ENCODE data around the gene ARHGEF7.
A peak's percentile ranks its signal among the peaks of the same experiment; 100 is the strongest.

ARHGEF7 gene

DNA sequence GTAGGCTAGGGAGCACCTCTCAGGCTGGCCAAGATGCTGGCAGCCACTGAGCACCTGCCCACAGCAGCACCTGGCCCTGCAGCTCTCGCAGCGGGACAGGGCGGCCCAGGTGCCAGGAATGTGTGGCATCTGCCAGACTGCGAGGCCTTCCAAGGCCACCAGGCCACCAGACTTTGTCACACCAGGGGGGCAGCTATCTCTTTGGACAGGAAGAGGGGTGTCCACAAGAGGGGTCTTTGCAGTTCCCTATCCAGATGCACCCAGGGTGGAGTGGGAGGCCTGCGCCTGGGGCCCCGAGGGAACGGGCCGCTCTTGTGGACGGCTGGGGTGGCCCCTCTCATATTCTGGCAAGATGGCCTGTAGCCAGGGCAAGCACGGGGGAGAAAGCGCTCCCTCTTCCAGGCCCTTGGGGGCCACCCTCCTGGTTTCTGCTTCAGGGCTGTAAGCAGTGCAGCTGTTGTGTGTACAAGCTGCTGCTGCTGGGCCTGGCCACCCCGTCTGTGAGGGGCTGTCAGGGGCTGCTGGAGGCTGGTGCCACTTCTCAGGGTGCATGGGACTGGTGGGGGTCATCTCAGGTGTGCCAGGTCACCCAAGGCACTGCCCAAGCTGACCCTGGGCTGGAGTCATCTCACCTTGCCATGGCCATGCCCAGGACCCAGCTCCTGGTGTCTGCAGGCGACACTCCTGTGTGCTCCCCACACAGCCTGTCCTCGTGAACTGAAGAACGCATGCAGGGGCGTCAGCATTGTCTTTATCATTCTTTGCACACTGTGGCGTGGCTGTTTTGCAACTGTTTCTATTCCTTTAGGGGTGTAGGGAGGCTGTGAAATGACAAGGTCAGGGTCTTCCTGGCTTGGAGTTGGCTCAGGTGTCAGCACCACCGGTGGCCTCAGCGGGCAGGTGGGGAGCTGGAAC is 207.1 kb downstream of the ARHGEF7 start:
- no peaks in the 10 kb centered on the region for H3K27me3 ChIP-seq (ENCODE audit: insufficient read depth, low read length)
- no peak overlapping the region for H4K12ac ChIP-seq (ENCODE audit: low read depth, low read length)
- WGBS (ENCODE audit: extremely low coverage, insufficient coverage, insufficient read length): no CpG with 5 or more reads among the region's 19 CpGs
- DNase-seq: peak in 1 of 2 donors; percentile 18
- H3K27ac ChIP-seq (ENCODE audit: low read depth, low read length): no peak overlapping the region
- no peak overlapping the region for H3K18ac ChIP-seq (ENCODE audit: low read length)
- H3K4me1 ChIP-seq (ENCODE audit: control insufficient read depth in 1 of 2, insufficient read depth in 2 of 2, low read length in 2 of 2): no peaks in the 10 kb centered on the region
- no peaks in the 10 kb centered on the region for H3K79me1 ChIP-seq (ENCODE audit: low read length)
- no peak overlapping the region for H3K4me3 ChIP-seq (ENCODE audit: low read depth, low read length)
- no peak overlapping the region for H3K14ac ChIP-seq (ENCODE audit: low read length)
- H2AFZ ChIP-seq (ENCODE audit: insufficient read depth, low read length, poor library complexity): no peak overlapping the region
- H2BK5ac ChIP-seq (ENCODE audit: low read depth, low read length, poor library complexity): no peak overlapping the region
- no peaks in the 10 kb centered on the region for H3K79me2 ChIP-seq (ENCODE audit: control insufficient read depth, insufficient read depth, low read length, poor library complexity)
- no peak overlapping the region for H2BK120ac ChIP-seq (ENCODE audit: insufficient read depth, low read length, poor library complexity)
- H2BK12ac ChIP-seq (ENCODE audit: low read length): no peak overlapping the region
- H3K4ac ChIP-seq (ENCODE audit: low read depth, low read length): no peak overlapping the region
- H3K23ac ChIP-seq (ENCODE audit: low read length): no peak overlapping the region
- no peak overlapping the region for H3K4me2 ChIP-seq (ENCODE audit: low read length)
- H3K36me3 ChIP-seq (ENCODE audit: control insufficient read depth in 1 of 2, insufficient read depth in 2 of 2, low read length in 2 of 2): peaks cover 0 to under 1% of the 10 kb centered on the region in 2 experiments
- H4K8ac ChIP-seq (ENCODE audit: low read depth, low read length): no peak overlapping the region
- no peaks in the 10 kb centered on the region for H3K9me3 ChIP-seq (ENCODE audit: insufficient read depth, low read depth, low read length)
- no peak overlapping the region for H4K91ac ChIP-seq (ENCODE audit: low read depth, low read length)
- H3K9ac ChIP-seq (ENCODE audit: low read length): no peak overlapping the region
- no peak overlapping the region for H2AK5ac ChIP-seq (ENCODE audit: low read length)

DNA sequence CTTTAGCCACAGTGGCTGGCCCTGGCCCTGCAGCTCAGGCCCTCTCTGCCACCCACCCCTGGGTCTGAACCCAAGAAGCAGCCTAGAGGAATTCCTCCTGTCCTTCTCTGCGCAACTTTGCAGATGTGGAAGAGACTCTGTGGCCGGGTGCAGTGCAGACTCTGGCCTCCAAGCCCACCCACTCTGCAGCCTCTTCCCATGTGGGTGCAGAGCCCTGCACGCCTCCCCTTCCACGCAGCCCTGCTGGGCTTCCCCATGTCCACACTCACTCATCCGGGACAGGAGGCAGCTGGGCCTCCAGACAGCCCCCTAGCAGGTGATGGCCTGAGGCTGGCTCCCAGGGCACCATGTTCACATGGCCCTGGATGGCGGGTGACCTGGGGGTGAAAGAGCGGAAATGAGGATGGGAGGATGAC is 207.8 kb downstream of the ARHGEF7 start:
- H3K36me3 ChIP-seq (ENCODE audit: control insufficient read depth in 1 of 2, insufficient read depth in 2 of 2, low read length in 2 of 2): no peaks in the 10 kb centered on the region
- H4K12ac ChIP-seq (ENCODE audit: low read depth, low read length): no peak overlapping the region
- no peak overlapping the region for H3K9ac ChIP-seq (ENCODE audit: low read length)
- H4K91ac ChIP-seq (ENCODE audit: low read depth, low read length): no peak overlapping the region
- no peaks in the 10 kb centered on the region for H3K79me2 ChIP-seq (ENCODE audit: control insufficient read depth, insufficient read depth, low read length, poor library complexity)
- no peaks in the 10 kb centered on the region for H3K4me1 ChIP-seq (ENCODE audit: control insufficient read depth in 1 of 2, insufficient read depth in 2 of 2, low read length in 2 of 2)
- no peak overlapping the region for H2BK5ac ChIP-seq (ENCODE audit: low read depth, low read length, poor library complexity)
- no peak overlapping the region for H2AFZ ChIP-seq (ENCODE audit: insufficient read depth, low read length, poor library complexity)
- no peak overlapping the region for H3K27ac ChIP-seq (ENCODE audit: low read depth, low read length)
- no peak overlapping the region for H3K23ac ChIP-seq (ENCODE audit: low read length)
- H3K4ac ChIP-seq (ENCODE audit: low read depth, low read length): no peak overlapping the region
- no peak overlapping the region for H3K18ac ChIP-seq (ENCODE audit: low read length)
- H3K14ac ChIP-seq (ENCODE audit: low read length): no peak overlapping the region
- H3K79me1 ChIP-seq (ENCODE audit: low read length): no peaks in the 10 kb centered on the region
- H4K8ac ChIP-seq (ENCODE audit: low read depth, low read length): no peak overlapping the region
- no peak overlapping the region for H3K4me3 ChIP-seq (ENCODE audit: low read depth, low read length)
- H2BK120ac ChIP-seq (ENCODE audit: insufficient read depth, low read length, poor library complexity): no peak overlapping the region
- H2AK5ac ChIP-seq (ENCODE audit: low read length): no peak overlapping the region
- no peak overlapping the region for H3K4me2 ChIP-seq (ENCODE audit: low read length)
- H3K27me3 ChIP-seq (ENCODE audit: insufficient read depth, low read length): no peaks in the 10 kb centered on the region
- H2BK12ac ChIP-seq (ENCODE audit: low read length): no peak overlapping the region
- no CpG with 5 or more reads among the region's 7 CpGs for WGBS (ENCODE audit: extremely low coverage, insufficient coverage, insufficient read length)
- no peaks in the 10 kb centered on the region for H3K9me3 ChIP-seq (ENCODE audit: insufficient read depth, low read depth, low read length)
- no peak for DNase-seq

DNA sequence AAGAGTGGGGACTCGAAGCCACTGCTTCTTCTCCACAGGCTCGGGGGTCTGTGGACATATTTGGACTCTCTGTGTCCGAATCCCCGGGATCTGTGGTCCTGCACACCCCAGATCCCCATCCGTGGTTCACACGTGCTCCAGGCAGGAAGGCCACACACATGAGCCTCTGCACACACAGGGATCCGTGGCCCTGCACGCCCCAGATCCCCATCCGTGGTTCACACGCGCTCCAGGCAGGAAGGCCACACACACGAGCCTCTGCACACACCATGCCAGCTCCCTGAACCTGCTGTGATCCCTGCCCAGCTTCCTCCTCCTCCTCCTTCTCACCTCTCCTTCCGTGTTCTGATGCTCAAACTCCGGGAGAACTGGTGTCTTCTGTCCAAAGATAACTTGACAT is 208.4 kb downstream of the ARHGEF7 start:
- Histone ChIP-seq H3K23ac (ENCODE audit: low read length) (no peak overlapping the region), H3K36me3 (ENCODE audit: control insufficient read depth in 1 of 2, insufficient read depth in 2 of 2, low read length in 2 of 2) (no peaks in the 10 kb centered on the region), H4K8ac (ENCODE audit: low read depth, low read length) (no peak overlapping the region), H3K4me2 (ENCODE audit: low read length) (no peak overlapping the region), H2BK5ac (ENCODE audit: low read depth, low read length, poor library complexity) (no peak overlapping the region), H3K79me2 (ENCODE audit: control insufficient read depth, insufficient read depth, low read length, poor library complexity) (no peaks in the 10 kb centered on the region), H4K91ac (ENCODE audit: low read depth, low read length) (no peak overlapping the region), H2BK12ac (ENCODE audit: low read length) (no peak overlapping the region), H3K14ac (ENCODE audit: low read length) (no peak overlapping the region), H3K18ac (ENCODE audit: low read length) (no peak overlapping the region), H4K12ac (ENCODE audit: low read depth, low read length) (no peak overlapping the region), H3K27me3 (ENCODE audit: insufficient read depth, low read length) (no peaks in the 10 kb centered on the region), H3K4me1 (ENCODE audit: control insufficient read depth in 1 of 2, insufficient read depth in 2 of 2, low read length in 2 of 2) (no peaks in the 10 kb centered on the region), H3K4ac (ENCODE audit: low read depth, low read length) (no peak overlapping the region), H2AK5ac (ENCODE audit: low read length) (no peak overlapping the region), H2AFZ (ENCODE audit: insufficient read depth, low read length, poor library complexity) (no peak overlapping the region), H2BK120ac (ENCODE audit: insufficient read depth, low read length, poor library complexity) (no peak overlapping the region), H3K9me3 (ENCODE audit: insufficient read depth, low read depth, low read length) (no peaks in the 10 kb centered on the region), H3K79me1 (ENCODE audit: low read length) (no peaks in the 10 kb centered on the region), H3K9ac (ENCODE audit: low read length) (no peak overlapping the region), H3K4me3 (ENCODE audit: low read depth, low read length) (no peak overlapping the region), H3K27ac (ENCODE audit: low read depth, low read length) (no peak overlapping the region)
- no peak for DNase-seq
- no CpG with 5 or more reads among the region's 14 CpGs for WGBS (ENCODE audit: extremely low coverage, insufficient coverage, insufficient read length)

DNA sequence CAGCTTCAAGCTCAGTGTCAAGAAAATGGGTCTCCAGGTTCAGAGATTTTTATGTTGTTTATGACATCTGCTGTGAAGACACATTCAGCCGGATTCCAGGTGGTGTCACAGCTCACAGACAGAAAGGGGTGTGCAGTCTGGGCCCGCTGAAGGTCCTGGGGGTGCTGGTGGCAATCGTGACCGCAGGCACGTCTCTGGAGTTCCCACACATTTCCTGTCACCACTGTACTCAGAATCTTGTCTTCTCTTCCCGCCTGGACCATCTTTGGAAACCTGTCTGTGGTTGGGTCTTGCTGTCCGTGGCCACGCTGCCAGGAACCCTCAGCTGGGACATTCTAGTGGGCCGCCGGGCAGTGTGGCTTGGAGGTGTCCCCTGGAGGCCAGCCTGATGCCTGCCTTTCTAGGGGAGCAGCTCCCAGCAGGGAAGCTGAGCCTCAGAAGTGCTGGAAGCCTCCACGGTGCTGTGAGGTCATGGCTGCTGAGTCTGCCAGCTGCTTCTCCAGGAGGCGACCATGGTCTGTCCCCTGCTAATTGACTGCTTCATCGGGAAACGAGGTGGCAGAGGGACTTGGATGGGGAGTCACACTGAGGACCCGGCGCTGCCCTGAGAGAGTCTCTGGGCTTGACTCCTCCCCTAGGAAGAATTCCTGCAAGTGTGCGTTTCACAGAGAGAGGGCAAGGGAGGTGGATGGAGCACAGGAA is 209.0 kb downstream of the ARHGEF7 start:
- no peak overlapping the region for H3K14ac ChIP-seq (ENCODE audit: low read length)
- H3K4me3 ChIP-seq (ENCODE audit: low read depth, low read length): no peak overlapping the region
- no peak overlapping the region for H4K12ac ChIP-seq (ENCODE audit: low read depth, low read length)
- peaks cover 3% of the 10 kb centered on the region for H3K9me3 ChIP-seq (ENCODE audit: insufficient read depth, low read depth, low read length)
- no peaks in the 10 kb centered on the region for H3K4me1 ChIP-seq (ENCODE audit: control insufficient read depth in 1 of 2, insufficient read depth in 2 of 2, low read length in 2 of 2)
- DNase-seq: no peak
- no peak overlapping the region for H3K27ac ChIP-seq (ENCODE audit: low read depth, low read length)
- H2AFZ ChIP-seq (ENCODE audit: insufficient read depth, low read length, poor library complexity): no peak overlapping the region
- WGBS (ENCODE audit: extremely low coverage, insufficient coverage, insufficient read length): no CpG with 5 or more reads among the region's 17 CpGs
- no peak overlapping the region for H3K4ac ChIP-seq (ENCODE audit: low read depth, low read length)
- H4K91ac ChIP-seq (ENCODE audit: low read depth, low read length): no peak overlapping the region
- H3K18ac ChIP-seq (ENCODE audit: low read length): no peak overlapping the region
- H2BK12ac ChIP-seq (ENCODE audit: low read length): no peak overlapping the region
- no peak overlapping the region for H4K8ac ChIP-seq (ENCODE audit: low read depth, low read length)
- no peak overlapping the region for H3K23ac ChIP-seq (ENCODE audit: low read length)
- no peak overlapping the region for H2AK5ac ChIP-seq (ENCODE audit: low read length)
- H3K79me2 ChIP-seq (ENCODE audit: control insufficient read depth, insufficient read depth, low read length, poor library complexity): no peaks in the 10 kb centered on the region
- no peaks in the 10 kb centered on the region for H3K79me1 ChIP-seq (ENCODE audit: low read length)
- no peak overlapping the region for H2BK5ac ChIP-seq (ENCODE audit: low read depth, low read length, poor library complexity)
- no peak overlapping the region for H3K4me2 ChIP-seq (ENCODE audit: low read length)
- H3K9ac ChIP-seq (ENCODE audit: low read length): no peak overlapping the region
- H2BK120ac ChIP-seq (ENCODE audit: insufficient read depth, low read length, poor library complexity): no peak overlapping the region
- H3K36me3 ChIP-seq (ENCODE audit: control insufficient read depth in 1 of 2, insufficient read depth in 2 of 2, low read length in 2 of 2): no peaks in the 10 kb centered on the region
- H3K27me3 ChIP-seq (ENCODE audit: insufficient read depth, low read length): no peaks in the 10 kb centered on the region

Data from trophoblast cell (in vitro differentiated cells and primary cell).